Caki2 (cell line): Measurements from ENCODE around the gene PIK3CA. TPM values are rescaled to one million over a fixed set of nuclear protein-coding genes. Genes with fewer than 3 reads are reported as not detected.
"Not testable (repeated sequence)": the region's sequence is repeated elsewhere in the genome, so short reads cannot be mapped to it uniquely, and the experiment has no call there.

ENCODE experiments used
- DNase-seq: peaks from one replicate; pipeline ENCODE4 v3.0.0-alpha.2; 2015; ENCODE audit warnings: low read depth
- in situ Hi-C: cut with HindIII; loops from 2 replicates; pipeline ENCODE4 v1.10.0; 2016; ENCODE audit warnings: low sequenced_read_pairs, low pct_unique_long_range_greater_than_20kb, mixed read lengths
- total RNA-seq: library from RNA; depleted of rRNA; stranded (reverse); fragments of >200 nt; shearing (Covaris generic); gene quantifications from 2 replicates; pipeline ENCODE4 v1.2.3, GENCODE V29; 2014; ENCODE audit warnings: low replicate concordance

PIK3CA gene
- total RNA-seq, 1 experiment from 2014 or later, result 16.2 TPM

DNA sequence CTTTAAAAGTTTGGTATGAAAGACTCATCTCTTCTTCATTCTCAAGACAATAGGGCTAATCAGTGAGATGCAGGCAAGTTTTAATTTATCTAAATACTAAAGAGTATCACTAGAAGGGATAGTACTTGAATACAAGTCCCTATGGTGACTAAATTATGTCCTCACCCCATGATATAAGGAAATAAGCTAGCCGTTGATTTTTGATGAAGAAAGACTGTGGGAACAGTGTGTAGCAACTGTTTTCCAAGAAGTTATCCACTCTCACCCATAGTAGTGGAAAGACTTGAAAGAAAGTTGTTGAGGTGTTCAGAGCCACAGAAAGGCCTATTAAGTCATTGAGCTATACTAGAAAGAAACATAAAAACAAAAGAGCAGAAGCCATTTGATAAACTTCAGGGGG, 36.7 kb downstream of the PIK3CA start:
- no peak for DNase-seq
- in situ Hi-C loops, result no loop called here

DNA sequence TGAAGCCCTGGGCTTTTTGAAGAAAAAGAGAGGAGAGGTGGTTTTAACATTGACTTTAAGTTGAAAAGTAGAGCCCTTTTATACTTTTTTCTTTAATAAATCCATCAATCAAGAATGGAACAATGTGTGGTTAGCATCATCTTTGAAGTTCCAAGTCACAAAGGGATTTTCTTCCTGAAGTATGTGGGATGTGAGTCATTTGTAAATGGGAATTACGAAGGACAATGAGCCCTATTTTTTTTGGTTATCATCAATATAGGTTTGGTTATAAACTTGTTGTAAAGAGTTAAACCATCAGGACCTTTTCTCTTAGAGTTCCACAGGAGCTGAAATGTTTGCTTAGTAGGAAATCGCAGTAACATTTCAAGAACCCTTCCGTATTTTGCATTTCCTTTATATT, 38.3 kb downstream of the PIK3CA start:
- no peak for DNase-seq
- in situ Hi-C loops, result no loop called here

DNA sequence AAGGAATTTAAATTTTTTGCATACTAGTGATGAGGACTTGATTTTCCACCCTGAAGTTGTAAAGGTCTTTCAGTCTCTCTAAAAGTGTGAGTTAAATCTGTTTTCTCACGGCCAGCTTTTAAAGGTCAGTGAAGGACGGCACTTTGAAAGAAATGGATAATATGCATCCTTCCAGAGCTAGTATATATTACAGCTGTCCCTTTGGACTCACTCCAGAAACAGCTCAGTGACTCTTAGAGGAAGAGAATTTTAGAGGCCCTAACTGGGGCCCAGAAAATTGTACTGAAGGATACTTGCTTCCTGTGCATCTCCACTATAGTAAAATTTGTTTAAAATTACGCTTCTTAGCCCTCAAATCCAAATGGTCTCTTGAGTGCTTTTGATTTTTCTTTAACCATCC, 41.6 kb downstream of the PIK3CA start:
- DNase-seq, result no peak
- in situ Hi-C loops, result no loop called here

GRCh38 chr3:179190581-179190980, 42.4 kb downstream of the PIK3CA start:
- no peak for DNase-seq
- in situ Hi-C loops, result no loop called here

DNA sequence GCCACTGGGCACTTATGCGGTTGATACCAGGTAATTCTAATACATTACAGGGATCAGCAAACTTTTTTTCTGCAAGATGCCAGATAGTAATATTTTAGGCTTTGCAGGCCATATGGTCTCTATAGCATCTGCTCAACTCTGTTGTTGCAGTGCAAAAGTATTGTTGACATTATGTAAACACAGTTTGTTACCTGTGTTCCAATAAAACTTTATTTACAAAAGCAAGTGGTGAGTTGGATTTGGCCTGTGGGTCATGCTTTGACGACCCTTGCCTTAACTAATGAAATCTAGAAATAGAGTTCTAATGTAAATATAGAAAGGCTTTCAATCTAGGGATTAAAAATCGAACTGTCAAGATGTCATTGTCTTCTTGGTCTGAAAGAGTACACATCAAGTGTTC, 44.4 kb downstream of the PIK3CA start:
- in situ Hi-C loops, result no loop called here
- DNase-seq, result no peak

DNA sequence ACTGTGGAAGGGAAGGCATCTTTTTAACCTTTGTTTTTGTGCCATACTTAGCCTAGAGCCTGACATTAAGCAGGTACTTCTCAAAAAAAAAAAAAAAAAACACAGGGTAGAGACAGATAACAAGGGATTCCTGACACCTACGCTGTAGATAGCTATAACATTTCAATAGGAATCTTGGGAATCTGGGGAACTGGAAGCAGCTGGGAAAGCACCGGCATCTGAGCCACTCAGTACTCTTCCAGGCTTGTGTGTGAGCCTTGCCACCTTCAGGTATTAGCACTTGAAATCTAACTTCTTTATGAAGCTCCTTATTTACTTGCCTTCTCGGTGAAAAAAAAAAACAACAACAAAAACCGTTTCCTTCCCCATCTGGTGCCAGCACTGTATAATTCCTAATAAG, 46.8 kb downstream of the PIK3CA start:
- in situ Hi-C loops, result no loop called here
- no peak for DNase-seq

GRCh38 chr3:179196098-179196497, 47.9 kb downstream of the PIK3CA start:
- in situ Hi-C loops, result no loop called here
- peak; percentile 33 for DNase-seq

- DNase-seq, result no peak
These were observed 48.5 kb downstream of the PIK3CA start for GRCh38 chr3:179196700-179197099.

GRCh38 chr3:179200790-179201189, 52.6 kb downstream of the PIK3CA start:
- no peak for DNase-seq
- in situ Hi-C loops, result no loop called here

More at GRCh38 chr3:179196700-179197099, 48.5 kb downstream of the PIK3CA start:
- in situ Hi-C loops, result no loop called here

DNA sequence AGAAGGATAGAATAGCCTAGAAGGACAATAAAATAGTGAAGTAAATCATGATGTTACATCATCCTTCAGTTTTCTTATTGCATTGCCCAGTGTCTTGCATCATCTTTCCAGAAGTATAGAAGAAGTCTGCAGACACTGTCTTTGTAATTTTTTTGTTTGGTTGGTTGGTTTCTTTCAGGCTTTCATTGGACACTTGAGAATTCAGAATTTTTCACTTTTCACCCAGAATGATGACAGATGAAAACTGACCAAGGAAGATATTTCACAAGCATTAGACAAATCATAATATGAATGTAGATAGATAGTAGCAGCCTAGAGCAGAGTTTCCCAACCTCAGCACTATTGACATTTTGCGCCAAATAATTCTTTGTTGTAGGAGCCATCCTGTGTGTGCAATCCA, 67.4 kb downstream of the PIK3CA start:
- in situ Hi-C loops, DNase-seq: not testable (repeated sequence)

GRCh38 chr3:179218213-179218612, 70.1 kb downstream of the PIK3CA start:
- DNase-seq, in situ Hi-C loops: not testable (repeated sequence)

DNA sequence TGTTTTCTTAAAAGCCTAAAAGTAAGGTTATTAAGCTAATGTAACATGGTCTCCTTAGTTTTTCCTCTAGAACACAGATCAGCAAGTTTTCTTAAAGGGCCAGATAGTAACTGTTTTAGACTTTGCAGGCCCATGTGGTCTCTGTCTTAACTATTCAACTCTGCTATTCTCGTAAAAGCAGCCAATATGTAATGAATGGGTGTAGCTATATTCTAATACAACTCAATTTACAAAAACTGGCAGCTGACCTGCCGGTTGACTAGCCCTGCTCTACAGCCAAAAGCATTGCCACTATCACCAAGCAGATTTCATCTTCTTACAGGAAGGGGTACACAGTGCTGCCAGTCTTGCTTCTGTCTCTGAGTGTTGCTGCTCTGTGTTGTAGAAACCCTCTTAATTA, 75.4 kb downstream of the PIK3CA start:
- no peak for DNase-seq
- in situ Hi-C loops, result no loop called here

DNA sequence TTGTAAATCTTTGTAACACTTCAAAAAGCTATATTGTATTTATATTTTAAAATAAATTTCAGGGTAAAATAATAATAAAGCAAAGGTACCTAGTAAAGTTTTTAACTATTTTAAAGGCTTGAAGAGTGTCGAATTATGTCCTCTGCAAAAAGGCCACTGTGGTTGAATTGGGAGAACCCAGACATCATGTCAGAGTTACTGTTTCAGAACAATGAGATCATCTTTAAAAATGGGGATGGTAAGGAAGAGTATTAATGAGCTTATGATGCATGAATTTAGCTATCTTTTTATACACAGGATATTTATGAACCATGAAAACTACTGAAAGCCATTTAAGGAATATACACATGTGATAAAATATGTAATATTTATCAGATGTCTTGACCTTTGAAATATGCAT, 76.4 kb downstream of the PIK3CA start:
- DNase-seq, result no peak
- in situ Hi-C loops, result no loop called here

- peak; percentile 31 for DNase-seq
- in situ Hi-C loops, result no loop called here
These were observed 79.2 kb downstream of the PIK3CA start for GRCh38 chr3:179227349-179227748.

DNA sequence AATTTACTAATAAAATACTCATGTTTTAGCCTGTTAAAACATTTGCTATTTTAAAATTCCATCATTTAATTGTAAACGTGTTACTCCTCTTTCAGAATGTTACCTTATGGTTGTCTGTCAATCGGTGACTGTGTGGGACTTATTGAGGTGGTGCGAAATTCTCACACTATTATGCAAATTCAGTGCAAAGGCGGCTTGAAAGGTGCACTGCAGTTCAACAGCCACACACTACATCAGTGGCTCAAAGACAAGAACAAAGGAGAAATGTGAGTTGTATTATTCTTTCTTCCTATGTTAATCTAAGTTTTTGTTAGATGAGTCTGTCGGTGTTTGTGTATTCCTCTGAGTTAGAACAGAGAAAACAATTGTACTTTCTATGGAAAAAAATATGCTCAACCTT, 81.0 kb downstream of the PIK3CA start:
- DNase-seq, result no peak
- in situ Hi-C loops, result no loop called here

GRCh38 chr3:179233043-179233442, 84.9 kb downstream of the PIK3CA start:
- DNase-seq, result no peak
- in situ Hi-C loops, result no loop called here

DNA sequence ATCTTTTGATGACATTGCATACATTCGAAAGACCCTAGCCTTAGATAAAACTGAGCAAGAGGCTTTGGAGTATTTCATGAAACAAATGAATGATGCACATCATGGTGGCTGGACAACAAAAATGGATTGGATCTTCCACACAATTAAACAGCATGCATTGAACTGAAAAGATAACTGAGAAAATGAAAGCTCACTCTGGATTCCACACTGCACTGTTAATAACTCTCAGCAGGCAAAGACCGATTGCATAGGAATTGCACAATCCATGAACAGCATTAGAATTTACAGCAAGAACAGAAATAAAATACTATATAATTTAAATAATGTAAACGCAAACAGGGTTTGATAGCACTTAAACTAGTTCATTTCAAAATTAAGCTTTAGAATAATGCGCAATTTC, 86.0 kb downstream of the PIK3CA start:
- in situ Hi-C loops, result no loop called here
- DNase-seq, result no peak

DNA sequence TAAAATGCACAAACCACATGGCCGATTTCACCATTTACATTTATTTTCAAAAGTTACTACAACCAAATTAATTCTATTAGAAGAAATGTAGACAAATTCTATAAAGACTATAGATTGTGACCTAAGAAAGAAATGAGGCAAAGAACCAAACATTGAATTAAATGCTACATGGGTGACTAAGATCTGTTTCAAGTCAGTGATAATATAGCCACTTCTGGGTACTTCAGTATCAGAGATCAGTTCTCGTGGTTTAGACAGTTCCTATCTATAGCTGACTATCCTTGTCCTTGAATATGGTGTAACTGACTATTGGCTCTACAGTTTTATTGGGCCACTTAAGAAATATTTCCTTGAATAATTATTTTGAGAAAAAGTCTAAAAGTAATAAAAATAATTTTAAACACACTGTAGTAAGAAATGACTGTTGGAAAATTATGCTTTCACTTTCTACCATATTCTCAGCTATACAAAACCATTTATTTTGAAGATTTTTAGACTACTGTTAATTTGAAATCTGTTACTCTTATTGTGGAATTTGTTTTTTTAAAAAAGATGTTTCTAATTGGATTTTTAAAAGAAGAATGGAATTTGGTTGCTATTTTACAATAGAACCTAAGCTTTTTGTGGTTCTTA, 88.6 kb downstream of the PIK3CA start:
- DNase-seq, result no peak
- in situ Hi-C loops, result no loop called here

- in situ Hi-C loops, DNase-seq: not testable (repeated sequence)
These were observed 92.1 kb downstream of the PIK3CA start for GRCh38 chr3:179240299-179240698.

DNA sequence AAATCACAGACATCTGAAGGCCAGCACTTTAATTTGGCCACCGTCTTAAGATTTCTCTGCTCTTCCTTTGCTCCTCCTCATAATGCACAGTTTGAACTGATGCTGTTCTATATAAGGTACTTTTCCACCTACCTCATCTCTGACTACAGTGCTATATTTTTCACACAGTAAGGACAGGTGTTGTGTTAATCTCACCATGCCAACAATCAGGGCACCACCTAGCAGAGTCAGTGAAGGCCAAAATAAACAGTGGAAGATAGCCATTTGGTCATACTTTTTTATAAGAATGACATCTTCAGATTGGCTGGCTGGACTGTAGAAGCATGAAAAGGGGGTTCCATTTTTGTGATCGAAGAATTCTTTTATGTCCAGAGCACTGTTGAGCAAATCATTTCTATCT, 94.7 kb downstream of the PIK3CA start:
- in situ Hi-C loops, DNase-seq: not testable (repeated sequence)

DNA sequence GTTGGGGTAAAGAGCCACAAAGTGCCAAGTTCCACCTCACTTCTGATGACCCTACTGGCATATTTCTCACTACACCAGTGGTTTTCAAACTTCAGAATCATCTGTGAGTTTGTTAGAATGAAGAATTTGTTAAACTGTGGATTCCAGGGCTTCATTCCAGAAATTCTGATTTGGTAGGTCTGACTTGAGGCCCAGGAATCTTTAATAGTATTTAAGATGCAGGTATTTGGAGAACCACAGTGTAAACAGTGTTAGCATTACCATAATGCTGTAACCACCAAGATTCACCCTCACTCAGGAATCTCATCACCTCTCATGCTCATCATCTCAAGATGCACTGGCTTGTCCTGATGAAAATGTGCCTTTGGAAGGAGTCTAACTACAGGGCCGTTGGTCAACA, 96.7 kb downstream of the PIK3CA start:
- in situ Hi-C loops, result no loop called here
- no peak for DNase-seq
